GM21737 (cell line): Measurements from ENCODE around the gene C6orf132.

Source experiments
- ATAC-seq: cut with Tn5 transposase; IDR thresholded peaks from one replicate; pipeline ENCODE4 v1.9.1; 2021; ENCODE audit warnings: mild to moderate bottlenecking, moderate library complexity; ENCODE audit not compliant: unreplicated experiment

The C6orf132 gene

GRCh38 chr6:42105709-42106108 is 36.7 kb downstream of the C6orf132 start:
- no peak for ATAC-seq

GRCh38 chr6:42105156-42105648 is 37.2 kb downstream of the C6orf132 start:
- no peak for ATAC-seq

GRCh38 chr6:42104804-42105125 is 37.7 kb downstream of the C6orf132 start:
- no peak for ATAC-seq

GRCh38 chr6:42104095-42104803 is 38.2 kb downstream of the C6orf132 start:
- ATAC-seq = no peak

GRCh38 chr6:42103753-42104094 is 38.7 kb downstream of the C6orf132 start:
- no peak for ATAC-seq

- ATAC-seq = no peak
Measured at GRCh38 chr6:42103216-42103615, 39.2 kb downstream of the C6orf132 start.

GRCh38 chr6:42101186-42101657 is 41.2 kb downstream of the C6orf132 start:
- ATAC-seq = no peak

- ATAC-seq = no peak
Measured at GRCh38 chr6:42100029-42100901, 42.2 kb downstream of the C6orf132 start.

- ATAC-seq = no peak
Measured at GRCh38 chr6:42099340-42100028, 42.9 kb downstream of the C6orf132 start.

- ATAC-seq = no peak
Measured at GRCh38 chr6:42095776-42096541, 46.5 kb downstream of the C6orf132 start.

GRCh38 chr6:42095094-42095493 is 47.3 kb downstream of the C6orf132 start:
- ATAC-seq = no peak

- no peak for ATAC-seq
Measured at GRCh38 chr6:42093582-42094329, 48.7 kb downstream of the C6orf132 start.

GRCh38 chr6:42091718-42092023 is 50.7 kb downstream of the C6orf132 start:
- ATAC-seq = no peak

GRCh38 chr6:42090819-42091717 is 51.4 kb downstream of the C6orf132 start:
- ATAC-seq = no peak

- ATAC-seq = no peak
Measured at GRCh38 chr6:42088101-42088591, 54.3 kb downstream of the C6orf132 start.

- no peak for ATAC-seq
Measured at GRCh38 chr6:42086046-42087035, 56.1 kb downstream of the C6orf132 start.

GRCh38 chr6:42084889-42085288 is 57.5 kb downstream of the C6orf132 start:
- no peak for ATAC-seq

- ATAC-seq = no peak
Measured at GRCh38 chr6:42083530-42083929, 58.9 kb downstream of the C6orf132 start.
